Keratinocyte (primary cell): ENCODE data around the gene PCP4L1. TPM values are rescaled to one million over a fixed set of nuclear protein-coding genes. Genes with fewer than 3 reads are reported as not detected.

Source experiments
- DNase-seq: peaks from one replicate; pipeline ENCODE4 v3.0.0-alpha.2; 2011; ENCODE audit warnings: low read depth, missing footprints, low spot score
- FAIRE-seq: peaks from 2 replicates; lab custom pipeline; 2011; peaks lifted over from hg19 to GRCh38; lab: Jason Lieb, UNC
- H2AFZ ChIP-seq: 2 replicates; pipeline ENCODE4 v1.6.0; 2012; ENCODE audit warnings: low read length, control low read depth, inconsistent platforms; ENCODE audit not compliant: control insufficient read depth
- H3K27ac ChIP-seq: 2 replicates; pipeline ENCODE4 v1.5.1; 2011; ENCODE audit warnings: low read length; ENCODE audit not compliant: control insufficient read depth, insufficient read depth
- H3K27me3 ChIP-seq: 3 replicates; pipeline ENCODE4 v1.6.0; 2011; ENCODE audit warnings: low read length; ENCODE audit not compliant: control insufficient read depth, insufficient read depth; ENCODE audit errors: extremely low read depth
- H3K36me3 ChIP-seq, 2 experiments: 2 replicates in 1 of 2; 3 replicates in 1 of 2; pipeline ENCODE4 v1.5.1; 2011; ENCODE audit warnings: low read length in 2 of 2, mild to moderate bottlenecking in 1 of 2; ENCODE audit not compliant: control insufficient read depth in 2 of 2, insufficient read depth in 2 of 2; ENCODE audit errors: extremely low read depth in 1 of 2
- H3K4me1 ChIP-seq: 3 replicates; pipeline ENCODE4 v1.5.1; 2011; ENCODE audit warnings: low read length; ENCODE audit not compliant: control insufficient read depth, insufficient read depth; ENCODE audit errors: extremely low read depth
- H3K4me2 ChIP-seq: 3 replicates; pipeline ENCODE4 v1.6.0; 2011; ENCODE audit warnings: low read depth, low read length; ENCODE audit not compliant: control insufficient read depth, insufficient read depth; ENCODE audit errors: extremely low read depth
- H3K4me3 ChIP-seq, 3 experiments: fragments of 200-600 bp in 1 of 3; sonication (generic) in 1 of 3; 2 replicates in 2 of 3; 3 replicates in 1 of 3; pipeline ENCODE4 v1.5.1; 2011 to 2016; ENCODE audit warnings: low read length in 3 of 3, mild to moderate bottlenecking in 3 of 3, control low read depth in 2 of 3, inconsistent platforms in 1 of 3, low read depth in 1 of 3, mixed read lengths in 1 of 3, mixed run types in 1 of 3, moderate library complexity in 1 of 3; ENCODE audit not compliant: control insufficient read depth in 2 of 3, insufficient read depth in 2 of 3; ENCODE audit errors: extremely low read depth in 1 of 3
- H3K79me2 ChIP-seq: 2 replicates; pipeline ENCODE4 v1.6.0; 2012; ENCODE audit warnings: low read length; ENCODE audit not compliant: control insufficient read depth, insufficient read depth
- H3K9ac ChIP-seq: 3 replicates; pipeline ENCODE4 v1.6.0; 2011; ENCODE audit warnings: low read length; ENCODE audit not compliant: control insufficient read depth, insufficient read depth; ENCODE audit errors: extremely low read depth
- H3K9me1 ChIP-seq: 3 replicates; pipeline ENCODE4 v1.6.0; 2011; ENCODE audit warnings: low read length; ENCODE audit not compliant: control insufficient read depth, insufficient read depth; ENCODE audit errors: extremely low read depth
- H3K9me3 ChIP-seq: 2 replicates; pipeline ENCODE4 v1.5.1; 2012; ENCODE audit warnings: low read depth, low read length; ENCODE audit not compliant: control insufficient read depth
- H4K20me1 ChIP-seq: 3 replicates; pipeline ENCODE4 v1.6.0; 2011; ENCODE audit warnings: low read length; ENCODE audit not compliant: control insufficient read depth, insufficient read depth; ENCODE audit errors: extremely low read depth
- CTCF ChIP-seq, 3 experiments: IDR thresholded peaks in 1 of 3; conservative IDR thresholded peaks in 1 of 3; optimal IDR thresholded peaks in 1 of 3; 2 replicates in 2 of 3; 3 replicates in 1 of 3; pipeline versions ENCODE3 to v1.5.1; 2011; ENCODE audit warnings: low read length in 3 of 3, mild to moderate bottlenecking in 3 of 3, moderate library complexity in 2 of 3, control low read depth in 1 of 3, inconsistent platforms in 1 of 3; ENCODE audit not compliant: insufficient read depth in 2 of 3; ENCODE audit errors: extremely low read depth in 1 of 3
- EZH2 ChIP-seq: IDR thresholded peaks from one replicate; pipeline ENCODE4 v1.6.1; 2012; ENCODE audit warnings: inconsistent platforms, mild to moderate bottlenecking, low read length, moderate library complexity
- dilution Hi-C: fragments of 300-500 bp; cut with MboI; formaldehyde crosslinking; loops from one replicate; pipeline ENCODE4 v1.7.0; 2020; ENCODE audit warnings: low sequenced_read_pairs; ENCODE audit not compliant: extremely low pct_ligation_motif_present
- polyA plus RNA-seq, 5 experiments: library from polyadenylated mRNA; depleted of rRNA in 3 of 5; stranded (reverse) in 3 of 5; stranded (forward) in 1 of 5; unstranded in 1 of 5; fragments of >200 nt; gene quantifications; 1 replicate in 1 of 5; 2 replicates in 3 of 5; 3 replicates in 1 of 5; pipeline versions ENCODE4 v1.2.1 to v1.2.3, GENCODE V29; 2011 to 2012; ENCODE audit warnings: missing spikeins in 2 of 5, low read depth in 1 of 5, low replicate concordance in 1 of 5

The PCP4L1 gene
- polyA plus RNA-seq, 1 donor (not counting 4 experiments of a cell fraction or from before 2014, with no cell fraction given), result 0.04 TPM

GRCh38 chr1:161220002-161220401 lies 38.5 kb upstream of the PCP4L1 start:
- Histone ChIP-seq H3K79me2 (no peaks in the 10 kb centered on the region), H3K4me2 (no peak overlapping the region), H3K27ac (no peak overlapping the region), H4K20me1 (no peaks in the 10 kb centered on the region), H3K9ac (no peak overlapping the region), H2AFZ (no peak overlapping the region), H3K9me1 (no peaks in the 10 kb centered on the region), H3K4me3 (no peak overlapping the region), H3K4me1 (no peaks in the 10 kb centered on the region), H3K27me3 (no peaks in the 10 kb centered on the region), H3K36me3 (peaks cover 0 to 2% of the 10 kb centered on the region in 2 experiments), H3K9me3 (no peaks in the 10 kb centered on the region)
- no peak for TF ChIP-seq EZH2
- no peak for TF ChIP-seq CTCF (optimal IDR thresholded peaks at IDR 0.05 in 1 of 3, IDR thresholded peaks at IDR 0.05 in 1 of 3, conservative IDR thresholded peaks at IDR 0.05 in 1 of 3; ENCODE audit: extremely low read depth in 1 of 3, insufficient read depth in 2 of 3, low read length in 3 of 3)
- no peak for DNase-seq
- FAIRE-seq, result no peak
- dilution Hi-C loops, result no loop called here

- H3K9ac ChIP-seq, result no peak overlapping the region
- no peaks in the 10 kb centered on the region for H4K20me1 ChIP-seq
- no peaks in the 10 kb centered on the region for H3K27me3 ChIP-seq
- no peak overlapping the region for H3K4me2 ChIP-seq
- no peaks in the 10 kb centered on the region for H3K36me3 ChIP-seq
- peaks cover 10% of the 10 kb centered on the region for H3K4me1 ChIP-seq
- no peak overlapping the region for H3K4me3 ChIP-seq
- dilution Hi-C loops, result no loop called here
- H3K9me1 ChIP-seq, result no peaks in the 10 kb centered on the region
- H3K27ac ChIP-seq, result no peak overlapping the region
- no peak for FAIRE-seq
- H3K9me3 ChIP-seq, result no peaks in the 10 kb centered on the region
- no peak overlapping the region for H2AFZ ChIP-seq
- TF ChIP-seq CTCF (optimal IDR thresholded peaks at IDR 0.05 in 1 of 3, IDR thresholded peaks at IDR 0.05 in 1 of 3, conservative IDR thresholded peaks at IDR 0.05 in 1 of 3; ENCODE audit: extremely low read depth in 1 of 3, insufficient read depth in 2 of 3, low read length in 3 of 3) (no peak), EZH2 (no peak)
- DNase-seq, result no peak
- peaks cover 13% of the 10 kb centered on the region for H3K79me2 ChIP-seq
These were observed 36.1 kb upstream of the PCP4L1 start for GRCh38 chr1:161222175-161223019.
